Measurements from ENCODE around the gene FCMR. TPM values are rescaled to one million over a fixed set of nuclear protein-coding genes. Genes with fewer than 3 reads are reported as not detected.

Gene FCMR
- total and polyA plus RNA-seq, 10 of the 15 experiments (the other 5 are each of a cell fraction or from before 2014, with no cell fraction given) = 79.7 to 245 (median 123) TPM

DNA sequence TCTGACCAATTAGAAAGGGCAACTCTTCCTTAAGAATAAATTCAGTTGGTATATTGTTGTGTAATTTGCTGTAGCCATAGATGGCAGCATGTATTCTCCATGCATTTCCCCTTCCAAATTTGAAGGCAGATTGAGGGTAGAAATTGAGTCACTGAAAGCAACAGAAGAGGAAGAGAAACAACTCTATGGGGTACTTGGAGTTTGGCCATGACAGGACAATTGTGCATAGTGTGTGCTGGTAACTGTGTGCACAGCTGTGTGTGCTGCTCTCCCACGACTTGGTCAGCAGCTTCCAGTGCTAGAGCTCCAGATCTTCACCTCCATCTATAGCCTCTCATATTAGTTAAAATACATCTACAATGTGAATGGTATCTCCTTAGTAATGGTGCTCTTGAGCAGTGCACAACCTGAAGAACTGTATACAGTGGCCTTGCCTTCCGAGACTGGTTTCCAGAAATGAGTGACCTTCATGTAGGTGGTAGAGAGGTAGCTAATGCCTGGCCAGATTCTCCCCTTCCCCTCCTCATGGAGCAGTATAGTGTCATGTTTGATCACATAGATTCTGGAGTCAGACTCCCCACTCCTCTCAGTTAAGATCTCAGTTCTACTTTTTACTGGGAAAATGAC lies 49.4 kb upstream of the FCMR start (continued):
- TF ChIP-seq, protein P1, sequence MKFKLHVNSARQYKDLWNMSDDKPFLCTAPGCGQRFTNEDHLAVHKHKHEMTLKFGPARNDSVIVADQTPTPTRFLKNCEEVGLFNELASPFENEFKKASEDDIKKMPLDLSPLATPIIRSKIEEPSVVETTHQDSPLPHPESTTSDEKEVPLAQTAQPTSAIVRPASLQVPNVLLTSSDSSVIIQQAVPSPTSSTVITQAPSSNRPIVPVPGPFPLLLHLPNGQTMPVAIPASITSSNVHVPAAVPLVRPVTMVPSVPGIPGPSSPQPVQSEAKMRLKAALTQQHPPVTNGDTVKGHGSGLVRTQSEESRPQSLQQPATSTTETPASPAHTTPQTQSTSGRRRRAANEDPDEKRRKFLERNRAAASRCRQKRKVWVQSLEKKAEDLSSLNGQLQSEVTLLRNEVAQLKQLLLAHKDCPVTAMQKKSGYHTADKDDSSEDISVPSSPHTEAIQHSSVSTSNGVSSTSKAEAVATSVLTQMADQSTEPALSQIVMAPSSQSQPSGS (IDR thresholded peaks at IDR 0.05; ENCODE audit: low read length) = peak; percentile 63; the same call in 1 of the 2 replicates
- TF ChIP-seq BHLHE40 (IDR thresholded peaks at IDR 0.05; ENCODE audit: borderline replicate concordance in 1 of 2, low read depth in 2 of 2, low read length in 1 of 2) (no peak), RELA (IDR thresholded peaks at IDR 0.05; ENCODE audit: borderline replicate concordance, partially characterized antibody) (no peak), RBBP5 (conservative IDR thresholded peaks at IDR 0.05) (no peak), ZSCAN29 (IDR thresholded peaks at IDR 0.05) (no peak)

- Histone ChIP-seq H3K9ac (ENCODE audit: control insufficient read depth, insufficient read depth, low read length) (no peak within 1 kb of the TSS), H3K4me3 (0 out of 2 replicates have a peak within 1 kb of the TSS, but pooled peaks have one; percentile 2), H3K27ac (ENCODE audit: control insufficient read depth, insufficient read depth) (no peak within 1 kb of the TSS), H2AFZ (ENCODE audit: control insufficient read depth, low read depth, low read length) (no peak within 1 kb of the TSS; the same call in 1 of the 2 replicates), H3K27me3 (replicated peaks in 1 of 2; ENCODE audit: control insufficient read depth in 2 of 2, insufficient read depth in 2 of 2, low read length in 1 of 2) (no peaks in the 10 kb centered on the region), H3K9me3 (replicated peaks; ENCODE audit: control insufficient read depth, insufficient read depth, low read length) (no peaks in the 10 kb centered on the region), H3K79me2 (ENCODE audit: control insufficient read depth, insufficient read depth, low read length) (no peaks in the 10 kb centered on the region), H4K20me1 (ENCODE audit: control insufficient read depth, insufficient read depth) (no peaks in the 10 kb centered on the region), H3K36me3 (ENCODE audit: control insufficient read depth in 2 of 2, insufficient read depth in 2 of 2, low read length in 1 of 2) (no peaks in the 10 kb centered on the region), H3K4me1 (ENCODE audit: control insufficient read depth, insufficient read depth, low read length) (peaks cover 38% of the 10 kb centered on the region), H3K4me2 (ENCODE audit: control insufficient read depth, insufficient read depth) (peak within 1 kb of the TSS; percentile 46)
- CTCF ChIA-PET = interaction anchor here (0.7 to 9.8 kb wide), 14 partner anchors 8 to 307 kb away, joined by 3 to 136 read pairs (median 4); partner anchors contain the start of gene FCMR
- POLR2A ChIA-PET = interaction anchor here (0.5 to 3.1 kb wide), 5 partner anchors 15 to 50 kb away, joined by 3 to 12 read pairs (median 5); no protein-coding TSS in a partner anchor
- no TSS peak for BruUV-seq (replicated peaks)
- FAIRE-seq (no peak), ATAC-seq (peak; percentile 14; the same call in 2 of the 3 replicates), DNase-seq (ENCODE audit: low read depth, low spot score) (no peak)
- RAD21 ChIA-PET (ENCODE audit: unreplicated experiment) = interaction anchor here (0.7 to 4.4 kb wide), 4 partner anchors 12 to 49 kb away, joined by 3 to 36 read pairs (median 6); no protein-coding TSS in a partner anchor
- TF ChIP-seq TCF7 (IDR thresholded peaks at IDR 0.05; ENCODE audit: borderline replicate concordance) (no peak), SIN3A (IDR thresholded peaks at IDR 0.05; ENCODE audit: low read depth, low read length) (no peak), NFYA (IDR thresholded peaks at IDR 0.05; ENCODE audit: borderline replicate concordance, low read depth, low read length) (no peak), TCF12 (IDR thresholded peaks at IDR 0.05; ENCODE audit: low read depth, low read length) (0 out of 2 replicates have a peak, but pooled peaks have one; percentile 22)
- SMC1A ChIA-PET (ENCODE audit: uncharacterized antibody, unreplicated experiment) = interaction anchor here (1.0 to 7.5 kb wide), 14 partner anchors 11 to 161 kb away, joined by 3 to 68 read pairs (median 5); partner anchors contain the start of gene PIGR
- 45% methylated on average over 2 of the region's 2 CpGs for WGBS (ENCODE audit: insufficient coverage, insufficient replicate concordance, low lambda C conversion rate, missing lambda C conversion rate)
- in situ Hi-C loops (cut with MboI) = no loop called here
- intact Hi-C loops (cut with micrococcal nuclease; ENCODE audit: unreplicated experiment) = loop anchor here (2.0 kb wide), 1 partner anchor 46 kb away; no protein-coding TSS in a partner anchor
These were observed 48.7 kb upstream of the FCMR start, which contains the start of gene FCAMR for GRCh38 chr1:206970446-206970845. Gene FCAMR, minus strand, starts transcription at chr1:206970460. Its CDS starts 335 bp downstream, at chr1:206970125.

Measured in GM12878 (cell line).